ENCODE data around the gene TMC6. TPM values are rescaled to one million over a fixed set of nuclear protein-coding genes. Genes with fewer than 3 reads are reported as not detected.

The TMC6 gene
- total and polyA plus RNA-seq, 7 donors: 5.3 to 145 (median 10.5) TPM

DNA sequence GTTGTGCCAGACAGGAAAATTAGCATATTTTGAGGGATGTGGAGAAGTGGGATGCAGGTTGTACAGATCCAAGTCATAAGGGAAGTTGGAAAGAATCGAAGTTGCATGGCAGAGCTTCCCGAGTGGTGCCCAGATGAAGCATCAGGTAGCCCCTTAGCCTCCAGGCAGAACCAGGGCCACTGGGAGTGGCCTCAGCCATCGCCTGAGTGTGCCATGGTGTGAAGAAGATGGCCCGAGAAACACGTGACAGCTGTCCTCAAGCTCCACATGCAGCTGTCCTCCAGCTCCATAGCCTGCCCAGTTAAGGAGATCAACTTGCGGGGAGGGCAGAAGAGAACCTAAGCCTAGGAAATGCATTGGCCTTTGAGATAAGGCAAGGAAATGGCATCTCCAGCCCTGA is 33.5 kb downstream of the TMC6 start:
- intact Hi-C loops (cut with DNase I): no loop called here

DNA sequence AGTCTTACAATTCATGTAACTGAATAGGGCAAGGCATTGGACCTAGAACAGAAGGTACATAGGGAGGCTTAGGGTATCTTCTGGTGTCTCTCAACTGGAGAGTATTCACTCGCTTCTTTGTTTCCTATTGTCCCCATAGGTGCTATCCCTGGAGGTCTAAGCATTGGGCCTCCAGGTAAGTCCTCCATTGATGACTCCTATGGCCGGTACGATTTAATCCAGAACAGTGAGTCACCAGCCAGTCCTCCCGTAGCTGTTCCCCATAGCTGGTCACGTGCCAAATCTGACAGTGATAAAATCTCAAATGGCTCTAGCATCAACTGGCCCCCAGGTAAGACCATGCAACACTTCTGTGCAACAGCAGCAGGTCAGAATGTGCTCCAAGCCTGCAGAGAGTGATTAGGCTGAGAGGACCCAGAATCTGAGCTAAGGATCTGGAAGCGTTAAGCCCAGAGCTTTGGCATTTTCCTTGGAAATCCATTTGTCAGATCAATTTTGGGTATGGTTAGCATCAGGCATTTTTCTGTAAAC is 35.7 kb downstream of the TMC6 start:
- H3K36me3 ChIP-seq: peaks cover 35 to 99% (median 75%) of the 10 kb centered on the region in 4 donors
- H3K27me3 ChIP-seq: no peaks in the 10 kb centered on the region
- peak; percentile 47 for DNase-seq
- no peak overlapping the region for H3K27ac ChIP-seq
- TF ChIP-seq, protein P1, sequence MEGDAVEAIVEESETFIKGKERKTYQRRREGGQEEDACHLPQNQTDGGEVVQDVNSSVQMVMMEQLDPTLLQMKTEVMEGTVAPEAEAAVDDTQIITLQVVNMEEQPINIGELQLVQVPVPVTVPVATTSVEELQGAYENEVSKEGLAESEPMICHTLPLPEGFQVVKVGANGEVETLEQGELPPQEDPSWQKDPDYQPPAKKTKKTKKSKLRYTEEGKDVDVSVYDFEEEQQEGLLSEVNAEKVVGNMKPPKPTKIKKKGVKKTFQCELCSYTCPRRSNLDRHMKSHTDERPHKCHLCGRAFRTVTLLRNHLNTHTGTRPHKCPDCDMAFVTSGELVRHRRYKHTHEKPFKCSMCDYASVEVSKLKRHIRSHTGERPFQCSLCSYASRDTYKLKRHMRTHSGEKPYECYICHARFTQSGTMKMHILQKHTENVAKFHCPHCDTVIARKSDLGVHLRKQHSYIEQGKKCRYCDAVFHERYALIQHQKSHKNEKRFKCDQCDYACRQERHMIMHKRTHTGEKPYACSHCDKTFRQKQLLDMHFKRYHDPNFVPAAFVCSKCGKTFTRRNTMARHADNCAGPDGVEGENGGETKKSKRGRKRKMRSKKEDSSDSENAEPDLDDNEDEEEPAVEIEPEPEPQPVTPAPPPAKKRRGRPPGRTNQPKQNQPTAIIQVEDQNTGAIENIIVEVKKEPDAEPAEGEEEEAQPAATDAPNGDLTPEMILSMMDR (IDR thresholded peaks at IDR 0.05): no peak
- TF ChIP-seq POLR2A (IDR thresholded peaks at IDR 0.05): no peak
- TF ChIP-seq EP300 (IDR thresholded peaks at IDR 0.05): no peak
- no peak for TF ChIP-seq POLR2AphosphoS5 (IDR thresholded peaks at IDR 0.05)
- no peak overlapping the region for H3K4me3 ChIP-seq
- no peaks in the 10 kb centered on the region for H3K4me1 ChIP-seq
- no peaks in the 10 kb centered on the region for H3K9me3 ChIP-seq
- 91 to 92% methylated on average over 6 of the region's 6 CpGs for WGBS, 2 donors
- intact Hi-C loops (cut with DNase I): no loop called here

More for the DNA sequence above, 33.5 kb downstream of the TMC6 start:
- peaks cover 44 to 100% (median 79%) of the 10 kb centered on the region in 4 donors for H3K36me3 ChIP-seq
- no peak for DNase-seq
- H3K9me3 ChIP-seq: no peaks in the 10 kb centered on the region
- H3K4me3 ChIP-seq: no peak overlapping the region
- H3K27me3 ChIP-seq: no peaks in the 10 kb centered on the region
- H3K27ac ChIP-seq: no peak overlapping the region
- H3K4me1 ChIP-seq: no peaks in the 10 kb centered on the region
- WGBS, 2 donors: 94 to 96% methylated on average over 6 of the region's 6 CpGs
- TF ChIP-seq POLR2A (IDR thresholded peaks at IDR 0.05) (no peak), POLR2AphosphoS5 (IDR thresholded peaks at IDR 0.05) (no peak)

DNA sequence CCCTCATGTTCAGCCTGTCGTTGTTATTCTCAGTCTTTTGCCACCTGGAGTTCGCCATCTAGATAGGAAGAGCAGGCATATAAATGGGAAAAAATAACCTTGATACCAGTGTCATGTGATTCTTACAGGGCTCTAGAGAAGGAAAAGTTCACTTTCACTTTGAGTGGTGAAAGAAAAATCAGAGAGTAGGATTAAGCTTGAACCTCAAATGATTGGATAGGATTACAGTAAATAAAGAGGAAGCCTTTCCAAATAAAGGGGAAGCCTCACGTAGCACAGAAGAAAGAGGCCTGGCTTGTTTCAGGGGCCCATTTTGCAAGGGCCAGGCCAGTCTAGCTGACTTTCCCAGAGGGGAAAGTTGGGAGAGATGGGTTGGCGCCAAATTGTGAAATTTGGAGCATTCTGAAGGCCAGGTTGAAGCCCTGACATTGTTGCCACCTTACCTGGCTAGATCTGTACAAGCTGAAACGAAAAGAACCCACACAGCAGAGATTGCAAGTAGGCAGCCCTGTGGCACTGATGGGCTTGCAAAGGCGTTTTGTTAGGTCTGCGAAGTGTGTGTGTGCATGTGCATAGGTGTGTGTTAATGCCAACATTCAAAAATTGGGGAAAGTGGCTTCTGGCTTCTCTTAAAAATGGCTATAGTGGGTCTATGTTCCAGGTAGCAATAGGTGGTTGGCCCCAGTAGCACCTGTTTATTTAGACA is 38.8 kb downstream of the TMC6 start:
- no peaks in the 10 kb centered on the region for H3K27me3 ChIP-seq
- DNase-seq: no peak
- intact Hi-C loops (cut with DNase I): no loop called here
- no peaks in the 10 kb centered on the region for H3K4me1 ChIP-seq
- H3K9me3 ChIP-seq: no peaks in the 10 kb centered on the region
- no peak overlapping the region for H3K4me3 ChIP-seq
- 77 to 82% methylated on average over 7 of the region's 7 CpGs for WGBS, 2 donors
- TF ChIP-seq, protein P1 (IDR thresholded peaks at IDR 0.05): no peak
- TF ChIP-seq POLR2A (IDR thresholded peaks at IDR 0.05): no peak
- no peak for TF ChIP-seq POLR2AphosphoS5 (IDR thresholded peaks at IDR 0.05)
- TF ChIP-seq EP300 (IDR thresholded peaks at IDR 0.05): no peak
- H3K36me3 ChIP-seq: peaks cover 25 to 98% (median 63%) of the 10 kb centered on the region in 4 donors
- H3K27ac ChIP-seq: no peak overlapping the region

DNA sequence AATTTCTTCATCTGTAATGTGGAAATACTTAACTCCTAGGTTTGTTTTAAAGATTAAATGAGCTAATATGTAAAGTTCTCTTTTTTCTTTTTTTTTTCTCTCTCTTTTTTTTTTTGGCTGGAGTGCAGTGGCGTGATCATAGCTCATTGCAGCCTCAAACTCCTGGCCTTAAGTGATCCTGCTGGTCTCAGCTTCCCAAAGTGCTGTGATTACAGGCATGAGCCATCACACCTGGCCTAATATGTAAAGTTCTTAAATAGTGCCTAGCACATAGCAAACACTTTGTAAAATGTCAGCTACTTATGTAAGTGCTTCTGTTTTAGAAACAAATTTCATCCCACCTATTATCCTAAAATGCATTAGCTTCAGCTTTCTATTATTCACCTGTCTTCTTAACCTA is 40.0 kb downstream of the TMC6 start:
- 95 to 100% methylated on average over 1 of the region's 1 CpG for WGBS, 2 donors
- peaks cover 22 to 98% (median 54%) of the 10 kb centered on the region in 4 donors for H3K36me3 ChIP-seq

DNA sequence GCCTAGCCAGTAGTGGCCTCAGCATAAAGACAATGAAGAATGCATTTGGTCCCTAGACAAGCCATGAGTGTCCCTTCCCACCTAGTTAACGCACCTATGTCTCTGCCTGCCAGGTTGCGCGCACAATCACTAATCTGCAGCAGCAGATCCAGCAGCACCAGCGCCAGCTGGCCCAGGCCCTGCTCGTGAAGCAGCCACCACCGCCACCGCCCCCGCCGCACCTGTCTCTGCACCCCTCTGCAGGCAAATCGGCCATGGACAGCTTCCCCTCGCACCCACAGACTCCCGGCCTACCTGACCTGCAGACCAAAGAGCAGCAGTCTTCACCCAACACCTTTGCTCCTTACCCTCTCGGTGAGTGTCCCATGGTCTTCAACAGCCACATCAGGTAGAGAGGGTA is 41.8 kb downstream of the TMC6 start:
- TF ChIP-seq POLR2AphosphoS5 (IDR thresholded peaks at IDR 0.05): no peak
- no peak for TF ChIP-seq EP300 (IDR thresholded peaks at IDR 0.05)
- TF ChIP-seq POLR2A (IDR thresholded peaks at IDR 0.05): no peak
- TF ChIP-seq, protein P1 (IDR thresholded peaks at IDR 0.05): no peak
- Histone ChIP-seq H3K36me3 (peaks cover 13 to 93% (median 37%) of the 10 kb centered on the region in 4 donors), H3K27me3 (no peaks in the 10 kb centered on the region), H3K9me3 (no peaks in the 10 kb centered on the region), H3K4me1 (peaks cover 0 to 4% (median 0%) of the 10 kb centered on the region in 4 donors), H3K27ac (no peak overlapping the region), H3K4me3 (no peak overlapping the region)
- WGBS, 2 donors: 96 to 97% methylated on average over 13 of the region's 13 CpGs
- intact Hi-C loops (cut with DNase I): no loop called here
- DNase-seq: peak; percentile 50

More for the DNA sequence above, 40.0 kb downstream of the TMC6 start:
- Histone ChIP-seq H3K9me3 (no peaks in the 10 kb centered on the region), H3K27ac (no peak overlapping the region), H3K4me1 (no peaks in the 10 kb centered on the region), H3K27me3 (no peaks in the 10 kb centered on the region), H3K4me3 (no peak overlapping the region)
- no peak for DNase-seq
- TF ChIP-seq, protein P1 (IDR thresholded peaks at IDR 0.05): no peak
- TF ChIP-seq EP300 (IDR thresholded peaks at IDR 0.05) (no peak), POLR2AphosphoS5 (IDR thresholded peaks at IDR 0.05) (no peak), POLR2A (IDR thresholded peaks at IDR 0.05) (no peak)
- intact Hi-C loops (cut with DNase I): no loop called here

All from sigmoid colon (tissue), 7 donors.